DOHH2 (cell line): Measurements from ENCODE around the gene RIMBP2.

Experiments
- CTCF ChIP-seq: fragments of 200-600 bp; sonication (generic); IDR thresholded peaks from one replicate; pipeline ENCODE4 v1.5.1; 2014; ENCODE audit warnings: antibody characterized with exemption, mild to moderate bottlenecking, low read depth, low read length; ENCODE audit not compliant: poor library complexity, severe bottlenecking
- EZH2phosphoT487 ChIP-seq: fragments of 200-600 bp; sonication (generic); IDR thresholded peaks from 2 replicates; pipeline ENCODE4 v1.6.1; 2017; ENCODE audit warnings: borderline replicate concordance, mild to moderate bottlenecking, antibody characterized with exemption, low read length, moderate library complexity, mixed read lengths

- TF ChIP-seq CTCF, result no peak
- no peak for TF ChIP-seq EZH2phosphoT487
Observed at GRCh38 chr12:130506844-130507243, 209.3 kb downstream of the RIMBP2 start.
